NT2/D1 (cell line): Measurements from ENCODE around the gene FREY1.

ENCODE experiments used
- SUZ12 ChIP-seq: IDR thresholded peaks from 2 replicates; pipeline ENCODE4 v1.6.1; 2011; ENCODE audit not compliant: insufficient read length, insufficient read depth; ENCODE audit errors: extremely low read depth
- YY1 ChIP-seq: IDR thresholded peaks from 2 replicates; pipeline ENCODE4 v1.6.1; 2011; ENCODE audit not compliant: insufficient read length, insufficient read depth

DNA sequence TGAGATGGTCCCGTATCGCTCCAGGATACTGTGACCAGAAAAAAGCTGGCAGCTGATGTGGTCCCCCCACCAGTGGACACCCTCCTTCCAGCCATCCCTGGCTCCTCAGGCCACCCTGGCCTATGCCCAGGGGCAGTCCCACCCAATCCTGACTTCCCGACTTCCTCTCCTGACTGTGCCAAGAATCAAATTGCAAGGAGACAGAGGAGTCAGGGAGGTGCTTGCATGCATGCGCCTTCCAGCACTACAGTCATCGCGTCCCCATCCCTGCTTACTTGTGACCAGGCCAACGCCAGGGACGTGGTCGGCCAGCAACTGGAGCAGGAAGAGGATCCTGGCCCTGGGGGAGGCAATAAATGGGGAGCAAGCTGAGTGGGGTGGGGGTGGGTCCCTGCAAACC is 3.6 kb upstream of the FREY1 start:
- TF ChIP-seq YY1 (no peak), SUZ12 (no peak)
